GM12864 (cell line): ENCODE data around the gene PAM.

Source experiments
- DNase-seq: peaks from one replicate; pipeline ENCODE4 v3.0.0-alpha.2; 2011; ENCODE audit warnings: low read depth
- H3K4me3 ChIP-seq: 2 replicates; pipeline ENCODE4 v1.5.1; 2011; ENCODE audit warnings: mild to moderate bottlenecking, low read depth, low read length, control low read depth
- CTCF ChIP-seq: IDR thresholded peaks from 2 replicates; pipeline ENCODE4 v1.5.1; 2011; ENCODE audit warnings: low read depth, mild to moderate bottlenecking, moderate library complexity, low read length, control low read depth, inconsistent platforms; ENCODE audit errors: missing control alignments

PAM gene

GRCh38 chr5:102946971-102947370 is 191.9 kb downstream of the PAM start:
- no peak for TF ChIP-seq CTCF
- H3K4me3 ChIP-seq: no peak overlapping the region
- DNase-seq: no peak

- H3K4me3 ChIP-seq: no peak overlapping the region
- DNase-seq: no peak
- TF ChIP-seq CTCF: no peak
Observed at GRCh38 chr5:102955488-102955887, 200.4 kb downstream of the PAM start.

GRCh38 chr5:102956599-102956998 is 201.5 kb downstream of the PAM start:
- no peak for TF ChIP-seq CTCF
- no peak overlapping the region for H3K4me3 ChIP-seq
- DNase-seq: no peak

- H3K4me3 ChIP-seq: no peak overlapping the region
- TF ChIP-seq CTCF: no peak
- DNase-seq: no peak
Observed at GRCh38 chr5:102957141-102957540, 202.0 kb downstream of the PAM start.

GRCh38 chr5:102958481-102959011 is 203.4 kb downstream of the PAM start:
- DNase-seq: no peak
- no peak for TF ChIP-seq CTCF
- no peak overlapping the region for H3K4me3 ChIP-seq

- no peak for DNase-seq
- no peak overlapping the region for H3K4me3 ChIP-seq
Observed at GRCh38 chr5:102959055-102959454, 203.9 kb downstream of the PAM start.

GRCh38 chr5:102961671-102962070 is 206.6 kb downstream of the PAM start:
- no peak for DNase-seq

More at GRCh38 chr5:102959055-102959454, 203.9 kb downstream of the PAM start:
- no peak for TF ChIP-seq CTCF

More at GRCh38 chr5:102961671-102962070, 206.6 kb downstream of the PAM start:
- no peak for TF ChIP-seq CTCF
- no peak overlapping the region for H3K4me3 ChIP-seq
